ENCODE measurements around the gene ARMC3.

ARMC3 gene

GRCh38 chr10:22988581-22989360 is 60.9 kb downstream of the ARMC3 start:
- peak; percentile 36 to 61 for DNase-seq (ENCODE audit: low read depth in 2 of 2, low spot score in 1 of 2)

DNA sequence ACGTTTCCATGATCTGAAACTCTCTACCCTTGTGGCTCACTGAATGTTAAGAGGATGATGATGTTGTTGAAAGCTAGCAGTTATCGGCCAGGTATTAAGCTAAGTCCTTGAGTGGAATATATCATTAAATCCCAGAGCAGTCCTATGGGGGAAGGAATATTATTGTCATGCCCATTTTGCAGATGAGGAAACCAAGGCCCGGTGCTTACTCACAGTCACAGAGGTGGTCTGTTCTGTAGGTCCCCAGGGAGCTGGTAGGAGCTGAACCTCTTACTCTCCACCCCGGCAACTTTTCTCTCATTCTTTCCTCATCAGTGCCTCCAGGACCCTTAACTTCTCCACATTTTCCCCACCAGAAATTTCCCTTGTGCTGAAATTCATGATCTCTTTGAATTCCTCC is 62.6 kb downstream of the ARMC3 start:
- DNase-seq (ENCODE audit: low read depth in 2 of 2, low spot score in 1 of 2), result no peak

GRCh38 chr10:22992075-22992474 is 64.2 kb downstream of the ARMC3 start:
- no peak for DNase-seq (ENCODE audit: low read depth in 2 of 2, low spot score in 1 of 2)

DNA sequence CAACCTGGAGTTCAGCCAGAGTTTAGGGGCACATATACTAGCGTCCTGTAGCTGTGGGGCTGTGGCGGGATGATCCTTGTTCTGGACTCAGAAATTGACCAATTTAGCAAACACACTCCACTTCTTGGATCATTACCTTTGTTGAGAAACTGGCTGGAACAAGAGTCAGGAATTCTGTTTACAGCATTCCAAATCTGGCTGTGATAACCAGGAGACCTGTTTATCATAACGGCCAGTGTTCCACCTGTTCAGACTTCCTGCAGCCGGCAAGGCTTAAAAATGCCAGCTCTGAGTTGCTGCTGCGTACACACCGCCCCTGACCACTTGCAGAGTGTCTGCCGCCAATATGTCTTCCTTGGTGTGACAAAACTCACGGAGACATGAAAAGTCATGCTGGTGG is 64.8 kb downstream of the ARMC3 start:
- no peak for DNase-seq (ENCODE audit: low read depth in 2 of 2, low spot score in 1 of 2)

- no peak for DNase-seq (ENCODE audit: low read depth in 2 of 2, low spot score in 1 of 2)
Measured at GRCh38 chr10:22993314-22993713, 65.5 kb downstream of the ARMC3 start.

DNA sequence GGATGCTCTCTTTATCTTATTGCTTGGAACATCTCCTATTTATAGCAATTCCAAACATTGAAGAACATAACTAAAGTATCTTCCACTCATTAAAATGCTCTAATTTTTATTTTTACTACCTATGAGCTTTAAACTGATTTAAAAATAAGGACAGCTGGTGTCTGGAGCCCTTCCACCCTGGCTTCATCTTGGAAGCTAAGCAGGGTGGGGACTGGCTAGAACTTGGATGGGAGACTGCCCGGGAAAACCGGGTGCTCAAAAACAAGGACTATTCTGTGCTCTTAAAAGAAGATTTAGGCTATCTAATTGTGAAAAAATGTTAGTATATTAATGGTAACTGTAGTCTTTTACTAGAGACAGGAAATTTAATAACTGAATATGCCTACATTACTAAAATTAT is 69.2 kb downstream of the ARMC3 start:
- no peak for DNase-seq (ENCODE audit: low read depth in 2 of 2, low spot score in 1 of 2)

- no peak for DNase-seq (ENCODE audit: low read depth in 2 of 2, low spot score in 1 of 2)
Measured at GRCh38 chr10:22998091-22998490, 70.2 kb downstream of the ARMC3 start.

DNA sequence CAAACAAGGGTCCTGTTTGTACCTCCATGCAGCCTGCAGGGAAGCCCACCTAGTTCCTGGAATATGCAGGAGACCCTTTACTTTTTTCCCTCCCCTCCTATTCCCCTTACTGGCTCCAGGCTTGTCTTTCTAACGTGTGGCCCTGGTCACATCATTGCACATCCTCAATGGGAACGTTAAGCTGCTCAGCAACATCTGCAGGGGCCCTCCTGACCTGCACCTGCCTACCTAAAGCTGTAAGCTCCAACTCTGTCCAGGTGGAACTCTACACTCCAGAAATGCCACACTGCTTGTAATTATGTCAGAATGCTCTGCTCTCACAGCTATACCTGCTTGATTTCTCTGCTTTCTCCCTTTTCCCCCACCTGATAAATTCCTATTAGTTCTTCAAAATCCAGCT is 72.1 kb downstream of the ARMC3 start:
- no peak for DNase-seq (ENCODE audit: low read depth in 2 of 2, low spot score in 1 of 2)

- DNase-seq (ENCODE audit: low read depth in 2 of 2, low spot score in 1 of 2), result no peak
Measured at GRCh38 chr10:23001901-23002516, 74.2 kb downstream of the ARMC3 start.

GRCh38 chr10:23005150-23005549 is 77.3 kb downstream of the ARMC3 start:
- DNase-seq (ENCODE audit: low read depth in 2 of 2, low spot score in 1 of 2), result no peak

- no peak for DNase-seq (ENCODE audit: low read depth in 2 of 2, low spot score in 1 of 2)
Measured at GRCh38 chr10:23013581-23014335, 85.9 kb downstream of the ARMC3 start.

GRCh38 chr10:23015021-23015707 is 87.3 kb downstream of the ARMC3 start:
- no peak for DNase-seq (ENCODE audit: low read depth in 2 of 2, low spot score in 1 of 2)

GRCh38 chr10:23016636-23017035 is 88.8 kb downstream of the ARMC3 start:
- no peak for DNase-seq (ENCODE audit: low read depth in 2 of 2, low spot score in 1 of 2)

DNA sequence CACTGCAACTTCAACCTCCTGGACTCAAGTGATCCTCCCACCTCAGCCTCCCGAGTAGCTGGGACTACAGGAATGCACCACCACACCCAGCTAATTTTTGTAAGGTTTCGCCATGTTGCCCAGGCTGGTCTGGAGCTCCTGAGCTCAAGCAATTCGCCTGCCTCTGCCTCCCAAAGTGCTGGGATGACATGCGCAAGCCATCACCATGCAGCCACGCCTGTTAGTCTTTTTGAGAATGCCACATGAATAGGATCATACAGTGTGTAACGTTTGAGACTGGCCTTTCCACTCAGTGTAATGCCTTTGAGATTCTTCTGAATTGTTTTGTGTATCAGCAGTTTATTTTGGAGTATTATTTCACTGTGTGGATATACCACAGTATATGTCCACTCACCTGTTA is 91.8 kb downstream of the ARMC3 start:
- DNase-seq (ENCODE audit: low read depth in 2 of 2, low spot score in 1 of 2), result no peak

GRCh38 chr10:23021430-23021829 is 93.6 kb downstream of the ARMC3 start:
- no peak for DNase-seq (ENCODE audit: low read depth in 2 of 2, low spot score in 1 of 2)

GRCh38 chr10:23024002-23024401 is 96.1 kb downstream of the ARMC3 start:
- no peak for DNase-seq (ENCODE audit: low read depth in 2 of 2, low spot score in 1 of 2)

DNA sequence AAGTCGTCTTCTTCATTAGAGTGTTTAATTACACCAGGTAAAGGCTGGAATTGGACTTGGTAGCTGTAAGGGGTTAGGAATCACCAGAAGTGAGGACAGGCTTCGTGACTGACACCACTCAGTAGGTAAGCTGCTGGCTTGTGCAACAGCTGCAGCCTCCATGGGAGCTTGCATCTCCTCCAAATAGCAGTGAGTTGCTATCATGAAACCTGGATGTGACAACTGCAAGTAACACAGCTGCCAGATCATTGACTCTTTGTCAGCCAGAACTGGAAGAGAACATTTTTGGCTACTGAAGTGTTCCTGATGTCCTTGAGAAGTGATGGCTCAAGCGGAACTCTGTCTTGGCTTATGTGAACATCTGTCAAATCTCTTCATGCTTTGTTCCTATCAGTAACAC is 103.5 kb downstream of the ARMC3 start:
- DNase-seq (ENCODE audit: low read depth in 2 of 2, low spot score in 1 of 2), result no peak

- no peak for DNase-seq (ENCODE audit: low read depth in 2 of 2, low spot score in 1 of 2)
Measured at GRCh38 chr10:23034790-23035189, 106.9 kb downstream of the ARMC3 start.

GRCh38 chr10:23035569-23035968 is 107.7 kb downstream of the ARMC3 start:
- DNase-seq (ENCODE audit: low read depth in 2 of 2, low spot score in 1 of 2), result no peak

GRCh38 chr10:23037152-23037551 is 109.3 kb downstream of the ARMC3 start:
- DNase-seq (ENCODE audit: low read depth in 2 of 2, low spot score in 1 of 2), result no peak

DNA sequence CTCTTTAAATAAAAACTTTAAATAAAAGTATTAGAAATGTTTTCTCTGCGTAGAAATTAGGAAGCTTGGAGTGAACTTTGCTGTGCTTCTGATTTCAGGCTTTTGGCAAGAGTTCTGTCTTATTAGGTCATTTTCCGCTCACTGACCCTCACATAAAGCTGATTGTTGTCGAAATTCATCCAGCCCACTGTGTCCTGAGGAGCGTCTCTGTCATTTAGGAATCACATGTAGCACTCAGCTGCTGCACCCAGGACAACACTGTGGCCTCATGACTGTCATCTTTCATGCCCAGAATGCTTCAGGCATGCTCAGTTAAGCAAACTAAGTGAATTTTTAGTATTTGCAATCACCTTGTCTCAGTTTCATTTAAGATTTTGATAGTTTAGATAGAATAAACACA is 109.7 kb downstream of the ARMC3 start:
- DNase-seq (ENCODE audit: low read depth in 2 of 2, low spot score in 1 of 2), result no peak

- no peak for DNase-seq (ENCODE audit: low read depth in 2 of 2, low spot score in 1 of 2)
Measured at GRCh38 chr10:23038172-23038571, 110.3 kb downstream of the ARMC3 start.
